Measurements from ENCODE around the gene CASS4.

Gene CASS4

GRCh38 chr20:56426026-56426425 lies 14.0 kb downstream of the CASS4 start:
- no peak for DNase-seq

DNA sequence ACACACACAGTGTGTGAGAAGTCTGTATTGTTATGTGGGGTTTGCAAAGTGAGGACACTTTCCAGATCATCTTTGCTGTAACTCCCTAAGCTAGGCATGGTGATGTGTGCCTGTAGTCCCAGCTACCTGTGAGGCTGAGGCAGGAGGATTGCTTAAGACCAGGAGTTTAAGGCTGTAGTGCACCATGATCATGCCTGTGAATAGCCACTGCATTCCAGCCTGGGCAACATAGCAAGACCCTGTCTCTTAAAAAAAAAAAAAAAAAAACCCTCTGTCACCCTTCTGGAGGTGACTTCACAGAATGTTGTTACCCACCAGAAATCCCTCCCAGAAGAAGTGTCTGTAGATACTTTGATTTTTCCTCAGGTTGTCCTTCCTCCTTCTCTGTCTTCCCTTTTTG lies 14.9 kb downstream of the CASS4 start:
- DNase-seq, result no peak

DNA sequence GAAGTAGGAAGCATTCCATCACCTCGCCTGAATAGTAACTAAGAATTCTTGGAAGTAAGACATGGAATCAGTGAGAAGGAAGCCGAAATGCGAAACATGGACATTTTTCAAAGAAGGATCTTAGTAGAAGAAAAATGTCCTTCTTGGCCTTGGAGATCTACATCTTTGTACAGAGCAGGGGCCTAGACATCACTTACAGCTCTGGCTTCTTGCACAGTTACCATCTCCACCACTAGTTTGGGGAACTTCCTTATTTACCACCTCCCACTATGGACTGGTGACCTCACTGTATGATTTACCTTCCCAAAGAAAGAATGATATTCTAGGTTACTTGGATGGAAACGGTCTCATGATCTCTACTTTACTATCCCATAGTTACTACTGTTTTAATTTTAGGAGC lies 15.7 kb downstream of the CASS4 start:
- DNase-seq, result no peak

DNA sequence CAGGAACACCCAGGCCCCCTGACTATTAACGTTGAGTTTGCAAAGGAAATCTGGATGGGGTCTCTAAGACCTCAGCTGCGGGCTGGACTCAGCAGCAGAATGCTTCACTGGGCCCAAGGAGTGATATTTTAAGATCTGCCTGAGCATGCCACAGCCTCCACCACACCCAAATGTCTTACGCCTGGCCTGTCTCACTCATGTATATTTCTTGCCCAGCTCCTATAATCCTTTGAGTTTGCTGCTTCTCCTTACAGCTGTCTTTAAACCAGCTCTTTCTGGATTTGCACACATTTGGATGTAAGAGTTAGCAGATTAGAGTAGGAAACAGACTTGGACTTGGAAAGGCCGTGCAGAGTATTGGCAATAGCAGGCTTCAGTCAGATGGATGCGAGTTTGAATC lies 16.4 kb downstream of the CASS4 start:
- no peak for DNase-seq

DNA sequence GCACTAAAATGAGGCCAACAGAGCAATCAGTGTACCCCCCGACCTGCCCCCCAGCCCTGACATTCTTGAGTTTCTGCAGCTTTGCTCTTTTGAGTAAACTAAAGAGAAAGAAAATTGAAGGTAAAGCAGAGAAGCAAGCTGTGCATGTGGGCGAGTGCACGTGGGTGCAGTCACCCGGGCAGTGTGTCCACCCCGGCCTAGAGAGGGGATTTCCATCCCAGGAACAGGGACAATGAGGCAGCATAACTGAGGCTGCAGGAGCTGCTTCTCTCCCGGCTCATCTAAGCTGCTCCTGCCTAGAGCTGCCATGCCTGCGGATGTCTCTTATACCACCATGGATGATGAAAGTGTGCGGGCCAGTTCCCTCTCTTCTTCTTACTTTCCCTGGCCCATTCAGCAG lies 16.8 kb downstream of the CASS4 start:
- no peak for DNase-seq

DNA sequence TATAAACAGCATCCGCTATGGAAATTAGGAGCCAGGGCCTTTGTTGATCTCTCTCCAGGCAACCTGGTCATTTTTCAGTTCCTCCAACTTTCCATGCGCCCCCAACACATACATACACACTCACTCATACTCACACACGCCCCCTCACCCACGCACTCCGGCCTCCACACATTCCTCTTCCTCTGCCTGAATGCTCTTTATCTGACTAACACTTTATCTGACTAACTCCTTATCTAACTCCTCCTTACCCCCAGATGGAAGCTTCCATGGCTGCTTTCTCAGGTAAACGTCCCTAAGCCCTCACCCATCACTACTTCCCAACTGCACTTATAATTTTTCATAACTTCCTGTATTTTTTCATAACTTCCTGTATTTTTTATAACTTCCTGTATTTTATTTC lies 17.4 kb downstream of the CASS4 start:
- no peak for DNase-seq

- no peak for DNase-seq
These were observed 17.9 kb downstream of the CASS4 start for GRCh38 chr20:56429941-56430340.

- DNase-seq, result no peak
These were observed 18.4 kb downstream of the CASS4 start for GRCh38 chr20:56430461-56430860.

DNA sequence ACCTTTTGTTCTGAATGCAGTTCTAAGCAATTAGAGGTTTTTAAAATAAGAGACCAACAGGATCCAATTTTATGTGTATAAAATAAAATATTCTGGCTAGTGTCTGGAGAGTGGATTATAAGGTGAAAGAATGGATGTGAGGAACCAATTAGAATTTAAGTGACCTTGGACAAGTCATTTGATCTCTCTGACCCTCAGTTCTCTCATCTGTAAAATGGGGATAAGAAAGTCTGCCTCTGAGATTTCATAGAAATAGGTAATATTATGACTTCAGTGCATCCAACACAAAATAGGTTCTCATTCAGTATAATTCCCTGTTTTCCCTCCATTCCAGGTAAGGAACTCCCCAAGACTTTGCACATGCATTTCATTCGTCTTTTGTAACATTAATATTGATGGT lies 18.9 kb downstream of the CASS4 start:
- DNase-seq, result no peak

GRCh38 chr20:56431471-56431870 lies 19.4 kb downstream of the CASS4 start:
- no peak for DNase-seq

- DNase-seq, result no peak
These were observed 21.3 kb downstream of the CASS4 start for GRCh38 chr20:56433221-56433879.

DNA sequence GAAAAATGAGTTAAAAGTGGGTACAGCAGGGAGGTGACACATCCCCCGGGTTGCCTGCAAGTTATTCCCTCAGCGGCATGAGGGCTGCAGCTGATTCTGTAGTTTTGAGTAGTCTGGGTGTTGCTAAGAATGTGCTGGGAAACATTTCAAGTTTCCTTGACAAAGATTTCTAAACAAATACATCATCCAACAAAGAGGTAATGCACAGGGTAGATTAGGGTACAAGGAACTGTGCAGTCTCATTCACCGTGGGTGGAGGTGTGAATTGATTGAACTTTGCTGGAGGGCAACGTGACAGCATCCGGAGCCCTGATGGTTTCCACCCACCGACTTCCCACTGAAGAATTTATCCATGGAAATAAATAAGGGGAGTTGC lies 21.8 kb downstream of the CASS4 start:
- DNase-seq, result no peak

DNA sequence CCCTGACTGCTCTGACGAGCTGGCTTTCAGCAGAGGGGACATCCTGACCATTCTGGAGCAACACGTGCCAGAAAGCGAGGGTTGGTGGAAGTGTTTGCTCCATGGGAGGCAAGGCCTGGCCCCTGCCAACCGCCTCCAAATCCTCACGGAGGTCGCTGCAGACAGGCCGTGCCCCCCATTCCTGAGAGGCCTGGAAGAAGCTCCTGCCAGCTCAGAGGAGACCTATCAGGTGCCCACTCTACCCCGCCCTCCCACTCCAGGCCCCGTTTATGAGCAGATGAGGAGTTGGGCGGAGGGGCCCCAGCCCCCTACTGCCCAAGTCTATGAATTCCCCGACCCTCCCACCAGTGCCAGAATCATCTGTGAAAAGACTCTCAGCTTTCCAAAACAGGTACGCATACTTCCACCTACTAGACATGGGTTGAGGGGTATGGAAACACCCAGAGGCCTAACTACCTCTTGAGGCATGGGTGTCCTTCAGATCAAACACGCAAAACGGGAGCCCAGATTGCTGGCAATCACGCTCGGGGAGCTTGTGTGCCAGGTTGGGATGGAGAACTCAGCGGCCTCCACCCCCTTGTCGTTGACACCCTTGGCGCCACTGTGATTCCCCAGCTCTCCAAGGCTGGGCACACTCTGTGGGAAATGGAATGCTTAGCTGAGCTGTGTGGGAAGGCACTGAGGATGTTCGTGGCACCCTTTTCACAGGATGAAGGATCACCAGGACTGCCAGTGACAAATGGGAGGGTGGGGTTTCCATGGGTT lies 25.3 kb downstream of the CASS4 start:
- no peak for DNase-seq

DNA sequence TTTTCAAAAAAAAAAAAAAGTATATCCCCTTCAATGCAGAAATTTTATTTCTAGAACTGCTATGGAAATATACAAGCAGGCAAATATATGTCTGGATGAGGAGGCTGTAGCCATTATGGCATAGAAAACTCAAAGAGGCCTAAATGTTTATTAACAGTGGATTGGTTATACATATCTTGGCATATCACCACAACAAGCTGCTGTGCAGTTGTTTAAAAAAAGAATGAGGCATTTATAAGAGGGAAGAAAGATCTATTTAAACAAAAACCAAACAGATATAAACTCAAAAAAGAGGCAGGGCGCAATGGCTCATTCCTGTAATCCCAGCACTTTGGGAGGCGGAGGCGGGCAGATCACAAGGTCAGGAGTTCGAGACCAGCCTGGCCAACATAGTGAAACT lies 26.2 kb downstream of the CASS4 start:
- no peak for DNase-seq

DNA sequence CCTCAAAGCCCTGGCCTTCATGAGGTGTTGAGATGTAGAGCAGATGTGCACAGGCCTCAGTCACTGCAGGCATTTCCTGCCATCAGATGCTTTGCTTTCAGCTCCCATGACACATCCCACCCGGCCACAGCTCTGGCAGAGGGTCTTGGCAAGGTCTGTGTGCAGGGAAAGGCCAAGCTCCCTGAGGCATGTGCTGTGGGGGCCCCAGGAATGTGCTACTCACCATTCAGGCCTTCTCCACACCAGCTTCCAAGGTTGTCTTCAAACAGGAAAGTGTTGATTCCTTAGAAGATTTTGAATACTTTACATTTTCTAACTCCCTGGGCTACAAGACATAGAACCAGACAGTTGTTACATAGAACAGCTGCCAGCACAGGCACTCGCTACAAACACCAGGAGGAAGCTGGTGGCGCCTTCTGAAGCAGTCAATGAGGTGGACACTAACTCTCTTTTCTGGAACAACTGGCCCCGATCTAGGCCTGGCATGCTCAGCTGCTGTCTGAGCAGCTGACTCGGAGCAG lies 27.8 kb downstream of the CASS4 start:
- DNase-seq, result no peak

GRCh38 chr20:56440346-56441007 lies 28.4 kb downstream of the CASS4 start:
- DNase-seq, result peak; percentile 59

DNA sequence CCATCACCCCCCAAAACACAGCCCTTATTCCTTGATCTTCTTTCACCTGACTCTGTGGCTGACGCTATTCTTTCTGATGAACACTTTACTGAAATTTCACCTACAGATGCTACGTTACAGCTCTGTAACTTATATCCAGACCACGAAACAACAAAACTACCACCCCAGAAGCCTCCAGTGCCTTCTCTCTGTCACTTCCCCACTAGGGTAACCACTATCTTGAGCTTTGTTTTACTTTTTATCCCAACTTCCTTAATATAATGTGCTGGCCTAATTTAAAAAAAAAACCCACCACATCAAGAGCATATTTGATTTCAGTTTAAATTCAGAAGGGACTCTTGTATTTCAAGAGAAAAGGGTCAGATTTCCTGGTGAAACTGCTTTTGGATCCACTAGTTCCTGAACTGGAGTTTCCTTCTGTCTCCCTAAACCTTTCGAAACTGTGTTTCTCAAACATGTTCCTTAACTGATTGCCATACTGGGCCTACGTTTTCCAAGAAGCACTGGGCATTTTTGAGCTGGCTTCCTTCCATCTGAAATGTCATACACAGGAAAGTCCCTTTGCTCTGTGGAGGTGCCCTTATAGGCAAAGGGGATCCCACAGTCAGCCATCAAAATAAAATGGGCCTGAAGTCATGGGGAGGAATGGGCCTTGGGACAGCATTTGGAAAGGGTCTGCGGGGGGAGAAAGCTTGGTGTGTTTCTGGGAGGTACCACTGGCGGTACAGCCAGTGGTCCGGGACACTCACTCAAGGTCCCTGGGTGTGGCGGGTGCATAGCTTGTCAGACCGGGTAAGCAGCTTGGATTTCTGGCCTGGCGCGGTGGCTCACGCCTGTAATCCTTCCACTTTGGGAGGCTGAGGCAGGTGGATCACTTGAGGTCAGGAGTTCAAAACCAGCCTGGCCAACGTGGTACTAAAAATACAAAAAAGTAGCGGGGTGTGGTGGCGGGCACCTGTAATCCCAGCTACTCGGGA lies 30.6 kb downstream of the CASS4 start:
- no peak for DNase-seq

DNA sequence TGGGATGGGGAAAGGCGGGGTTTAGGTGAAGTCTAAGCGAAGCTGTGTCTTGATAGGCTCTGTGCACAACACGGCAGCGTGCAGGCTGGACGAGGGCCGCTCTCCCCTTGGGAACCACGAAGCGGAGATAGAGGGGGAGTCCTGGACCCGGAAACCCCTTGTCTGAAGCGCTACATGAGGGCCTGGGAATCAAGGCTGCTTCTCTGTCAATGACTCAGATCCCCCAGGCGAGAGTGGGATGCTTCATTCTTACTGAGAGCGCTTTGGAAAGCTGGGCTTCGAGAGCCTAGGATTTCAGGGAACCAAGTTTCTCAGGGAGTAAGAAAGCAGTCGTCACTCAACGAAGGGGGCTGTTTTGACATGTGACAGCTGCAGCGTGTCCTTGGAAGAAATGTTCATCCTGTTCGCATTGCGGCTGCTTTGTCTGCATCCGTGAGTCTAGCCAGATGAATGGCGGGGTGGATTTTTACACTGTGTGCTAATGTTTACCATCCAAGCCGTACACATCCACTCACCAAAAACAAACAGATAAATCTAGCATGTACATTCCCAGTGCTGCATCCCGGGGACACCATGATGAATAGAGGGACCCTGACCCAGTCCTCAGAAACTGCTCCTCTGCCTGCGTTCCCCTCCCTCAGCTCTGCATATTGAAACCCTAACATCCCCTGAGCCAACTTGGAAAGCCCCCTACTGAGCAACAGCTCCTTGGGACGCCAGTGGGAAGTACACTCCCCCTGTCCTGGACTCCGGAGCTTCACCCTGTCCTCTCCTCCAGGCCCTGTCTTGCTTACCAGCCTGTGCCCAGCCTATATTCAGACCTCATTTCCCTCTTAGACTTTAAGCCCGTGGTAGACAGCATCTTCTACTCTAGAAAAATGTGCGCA lies 31.8 kb downstream of the CASS4 start:
- DNase-seq, result no peak

- no peak for DNase-seq
These were observed 33.1 kb downstream of the CASS4 start for GRCh38 chr20:56445130-56445529.

GRCh38 chr20:56445540-56445939 lies 33.5 kb downstream of the CASS4 start:
- no peak for DNase-seq

GRCh38 chr20:56447227-56447626 lies 35.2 kb downstream of the CASS4 start:
- no peak for DNase-seq

- DNase-seq, result no peak
These were observed 37.4 kb downstream of the CASS4 start for GRCh38 chr20:56449459-56449858.
